Vagina (tissue), 2 donors: ENCODE results near the gene CORO6. TPM values are rescaled to one million over a fixed set of nuclear protein-coding genes. Genes with fewer than 3 reads are reported as not detected.

Source experiments
- DNase-seq, 2 donors: peaks; one replicate each; pipeline ENCODE4 v3.0.0-alpha.2; 2017; ENCODE audit errors: extremely low spot score in 2 of 2
- H3K27ac ChIP-seq: fragments of 200-600 bp; sonication (generic); one replicate; pipeline ENCODE4 v1.5.1; 2019
- H3K27me3 ChIP-seq: fragments of 200-600 bp; sonication (generic); one replicate; pipeline ENCODE4 v1.5.1; 2019
- H3K36me3 ChIP-seq, 2 donors: fragments of 200-600 bp; sonication (generic); one replicate each; pipeline ENCODE4 v1.5.1; 2017 to 2019
- H3K4me1 ChIP-seq: fragments of 200-600 bp; sonication (generic); one replicate; pipeline ENCODE4 v1.5.1; 2019
- H3K4me3 ChIP-seq, 2 donors: fragments of 200-600 bp; sonication (generic); 1 replicate in 1 of 2; 2 replicates in 1 of 2; pipeline ENCODE4 v1.5.1; 2016 to 2019
- H3K9me3 ChIP-seq: fragments of 200-600 bp; sonication (generic); one replicate; pipeline ENCODE4 v1.5.1; 2019
- POLR2A ChIP-seq, 2 donors: fragments of 450-650 bp; IDR thresholded peaks; one replicate each; pipeline ENCODE4 v1.6.1; 2017; ENCODE audit warnings: antibody characterized with exemption in 2 of 2, mild to moderate bottlenecking in 2 of 2, moderate library complexity in 2 of 2
- POLR2AphosphoS5 ChIP-seq, 2 donors: sonication (generic); formaldehyde crosslinking; IDR thresholded peaks; one replicate each; pipeline ENCODE4 v1.9.0; 2017; ENCODE audit warnings: antibody characterized with exemption in 2 of 2, mild to moderate bottlenecking in 2 of 2, low read depth in 1 of 2; ENCODE audit not compliant: insufficient read depth in 1 of 2
- intact Hi-C: fragments of 100-400 bp; cut with DNase I; formaldehyde crosslinking; loops from one replicate; pipeline ENCODE4 v1.15.1; 2023
- total RNA-seq: library from RNA; depleted of rRNA; stranded (reverse); fragments of >200 nt; gene quantifications from one replicate; pipeline ENCODE4 v1.2.3, GENCODE V29; 2016
- TF ChIP-seq, protein P1 (sequence below), 3 experiments: fragments of 450-650 bp in 2 of 3; fragments of 200-600 bp in 1 of 3; sonication (generic) in 1 of 3; IDR thresholded peaks; one replicate each; pipeline ENCODE4 v1.5.1; 2017 to 2019; ENCODE audit warnings: antibody characterized with exemption in 3 of 3, mild to moderate bottlenecking in 2 of 3, moderate library complexity in 2 of 3

CORO6 gene
- total RNA-seq, 1 donor from 2014 or later = 23.6 TPM

DNA sequence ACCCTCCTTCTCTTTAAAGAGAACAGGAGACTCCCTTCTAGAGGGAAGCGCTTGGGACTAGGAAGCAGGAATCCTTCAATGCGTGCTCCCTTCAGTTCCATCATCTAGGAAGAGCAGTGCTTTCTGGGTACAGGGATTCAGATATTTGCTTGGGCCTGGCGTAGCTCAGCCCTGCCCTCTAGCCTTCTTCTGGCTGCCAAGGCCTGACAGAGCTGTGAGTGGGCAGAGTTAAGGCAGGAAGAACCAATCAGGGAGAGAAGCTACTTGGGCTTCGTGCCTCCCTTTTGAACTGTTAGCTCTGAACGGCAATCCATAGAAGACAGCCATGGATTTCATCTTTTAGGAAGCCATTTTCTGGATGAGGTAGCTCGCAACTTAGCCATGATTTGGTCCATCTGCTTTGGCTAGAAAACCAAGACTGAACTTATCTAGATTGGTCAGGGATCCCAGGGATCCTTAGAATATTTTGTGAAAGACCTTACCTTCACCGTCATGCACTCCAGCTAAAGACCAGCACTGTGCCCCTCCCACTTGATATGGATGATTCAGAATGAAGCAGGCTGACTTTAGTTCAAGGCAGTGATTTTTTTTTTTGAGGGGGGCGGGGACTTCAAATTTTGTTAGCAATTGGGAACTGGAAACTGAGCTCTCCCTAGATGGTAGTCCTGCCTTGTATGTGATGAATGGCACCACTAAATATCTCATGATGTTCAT, 2.5 kb upstream of the CORO6 start:
- H3K4me1 ChIP-seq = peaks cover 38% of the 10 kb centered on the region
- no peaks in the 10 kb centered on the region for H3K36me3 ChIP-seq
- H3K4me3 ChIP-seq = no peak overlapping the region
- no peaks in the 10 kb centered on the region for H3K9me3 ChIP-seq
- TF ChIP-seq, protein P1, sequence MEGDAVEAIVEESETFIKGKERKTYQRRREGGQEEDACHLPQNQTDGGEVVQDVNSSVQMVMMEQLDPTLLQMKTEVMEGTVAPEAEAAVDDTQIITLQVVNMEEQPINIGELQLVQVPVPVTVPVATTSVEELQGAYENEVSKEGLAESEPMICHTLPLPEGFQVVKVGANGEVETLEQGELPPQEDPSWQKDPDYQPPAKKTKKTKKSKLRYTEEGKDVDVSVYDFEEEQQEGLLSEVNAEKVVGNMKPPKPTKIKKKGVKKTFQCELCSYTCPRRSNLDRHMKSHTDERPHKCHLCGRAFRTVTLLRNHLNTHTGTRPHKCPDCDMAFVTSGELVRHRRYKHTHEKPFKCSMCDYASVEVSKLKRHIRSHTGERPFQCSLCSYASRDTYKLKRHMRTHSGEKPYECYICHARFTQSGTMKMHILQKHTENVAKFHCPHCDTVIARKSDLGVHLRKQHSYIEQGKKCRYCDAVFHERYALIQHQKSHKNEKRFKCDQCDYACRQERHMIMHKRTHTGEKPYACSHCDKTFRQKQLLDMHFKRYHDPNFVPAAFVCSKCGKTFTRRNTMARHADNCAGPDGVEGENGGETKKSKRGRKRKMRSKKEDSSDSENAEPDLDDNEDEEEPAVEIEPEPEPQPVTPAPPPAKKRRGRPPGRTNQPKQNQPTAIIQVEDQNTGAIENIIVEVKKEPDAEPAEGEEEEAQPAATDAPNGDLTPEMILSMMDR (IDR thresholded peaks at IDR 0.05) = no peak
- TF ChIP-seq POLR2AphosphoS5 (IDR thresholded peaks at IDR 0.05; ENCODE audit: insufficient read depth in 1 of 2, low read depth in 1 of 2) = no peak
- no peak for TF ChIP-seq POLR2A (IDR thresholded peaks at IDR 0.05)
- H3K27me3 ChIP-seq = no peaks in the 10 kb centered on the region
- H3K27ac ChIP-seq = no peak overlapping the region
- no peak for DNase-seq
- intact Hi-C loops = no loop called here

DNA sequence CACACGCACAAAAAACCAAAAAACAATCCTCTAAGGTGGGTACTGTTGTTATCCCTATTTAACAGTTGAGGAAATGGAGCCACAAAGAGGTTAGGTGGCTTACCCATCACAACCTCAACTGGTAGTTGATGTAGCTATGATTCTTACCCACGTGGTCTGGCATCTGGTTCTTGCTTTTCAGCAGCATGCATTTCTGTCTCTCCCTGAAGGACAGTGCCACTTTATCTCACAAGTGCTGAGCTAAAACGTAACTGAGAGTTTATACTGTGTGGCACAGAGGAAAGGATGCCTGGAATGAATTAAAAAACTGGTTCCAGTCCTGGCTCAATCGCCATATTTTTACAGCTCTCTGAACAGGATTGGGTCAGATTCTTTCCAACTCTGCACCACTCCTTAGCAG, 1.9 kb upstream of the CORO6 start:
- no peaks in the 10 kb centered on the region for H3K36me3 ChIP-seq
- peaks cover 38% of the 10 kb centered on the region for H3K4me1 ChIP-seq
- no peaks in the 10 kb centered on the region for H3K9me3 ChIP-seq
- no peak for DNase-seq
- H3K27ac ChIP-seq = no peak overlapping the region
- H3K27me3 ChIP-seq = no peaks in the 10 kb centered on the region
- intact Hi-C loops = no loop called here
- TF ChIP-seq, protein P1 (IDR thresholded peaks at IDR 0.05) = no peak
- TF ChIP-seq POLR2AphosphoS5 (IDR thresholded peaks at IDR 0.05; ENCODE audit: insufficient read depth in 1 of 2, low read depth in 1 of 2) = no peak
- no peak for TF ChIP-seq POLR2A (IDR thresholded peaks at IDR 0.05)
- H3K4me3 ChIP-seq = no peak overlapping the region

DNA sequence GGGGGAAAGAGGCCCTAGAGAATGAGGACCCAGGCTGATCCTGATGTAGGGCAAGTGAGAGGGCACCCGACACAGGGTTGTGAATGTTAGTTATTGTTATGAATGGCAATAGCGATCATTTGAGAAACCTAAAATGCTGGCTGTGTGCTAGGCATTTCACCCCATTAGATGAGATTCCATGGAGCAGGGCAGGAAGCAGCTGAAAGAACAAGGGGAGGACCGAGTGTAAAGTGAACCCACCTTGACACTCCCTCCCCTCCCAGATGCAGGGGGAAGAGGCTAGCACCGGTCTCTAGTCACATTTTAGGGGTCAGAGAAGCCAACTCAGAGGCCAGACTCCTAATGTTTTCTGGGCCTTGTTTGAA, 553 bp upstream of the CORO6 start:
- TF ChIP-seq POLR2A (IDR thresholded peaks at IDR 0.05) (no peak), POLR2AphosphoS5 (IDR thresholded peaks at IDR 0.05; ENCODE audit: insufficient read depth in 1 of 2, low read depth in 1 of 2) (no peak)
- TF ChIP-seq, protein P1 (IDR thresholded peaks at IDR 0.05) = no peak
- intact Hi-C loops = no loop called here
- Histone ChIP-seq H3K36me3 (no peaks in the 10 kb centered on the region), H3K9me3 (no peaks in the 10 kb centered on the region), H3K27me3 (no peaks in the 10 kb centered on the region), H3K27ac (no peak overlapping the region), H3K4me1 (peaks cover 35% of the 10 kb centered on the region), H3K4me3 (peak overlapping the region; percentile 65 to 71)
- no peak for DNase-seq

- no peaks in the 10 kb centered on the region for H3K9me3 ChIP-seq
- H3K27ac ChIP-seq = peak overlapping the region; percentile 70
- intact Hi-C loops = no loop called here
- peak overlapping the region; percentile 65 to 71 for H3K4me3 ChIP-seq
- H3K4me1 ChIP-seq = peaks cover 50% of the 10 kb centered on the region
- H3K36me3 ChIP-seq = no peaks in the 10 kb centered on the region
- no peaks in the 10 kb centered on the region for H3K27me3 ChIP-seq
- TF ChIP-seq POLR2AphosphoS5 (IDR thresholded peaks at IDR 0.05; ENCODE audit: insufficient read depth in 1 of 2, low read depth in 1 of 2) (no peak), POLR2A (IDR thresholded peaks at IDR 0.05) (no peak)
- TF ChIP-seq, protein P1 (IDR thresholded peaks at IDR 0.05) = no peak
- no peak for DNase-seq
These were observed 939 bp downstream of the CORO6 start for GRCh38 chr17:29621751-29622194.

- Histone ChIP-seq H3K27ac (no peak overlapping the region), H3K4me3 (no peak overlapping the region), H3K27me3 (no peaks in the 10 kb centered on the region), H3K9me3 (no peaks in the 10 kb centered on the region), H3K36me3 (no peaks in the 10 kb centered on the region), H3K4me1 (peaks cover 59% of the 10 kb centered on the region)
- TF ChIP-seq, protein P1 (IDR thresholded peaks at IDR 0.05) = no peak
- TF ChIP-seq POLR2AphosphoS5 (IDR thresholded peaks at IDR 0.05; ENCODE audit: insufficient read depth in 1 of 2, low read depth in 1 of 2) = no peak
- no peak for TF ChIP-seq POLR2A (IDR thresholded peaks at IDR 0.05)
- intact Hi-C loops = no loop called here
- DNase-seq = no peak
These were observed 1.8 kb downstream of the CORO6 start for GRCh38 chr17:29620779-29621500.
